OCI-LY3 (cell line): ENCODE measurements around the gene CDHR3.
"Not testable (repeated sequence)": the region's sequence is repeated elsewhere in the genome, so short reads cannot be mapped to it uniquely, and the experiment has no call there.

Experiments
- EZH2phosphoT487 ChIP-seq: fragments of 200-600 bp; shearing (Covaris generic); IDR thresholded peaks from 2 replicates; pipeline ENCODE4 v1.6.1; 2018; ENCODE audit warnings: antibody characterized with exemption, mixed run types, low read depth
- TF ChIP-seq, protein P1 (sequence below): fragments of 200-600, 300-600 bp; sonication (generic); IDR thresholded peaks from 2 replicates; pipeline ENCODE4 v1.5.1; 2014; ENCODE audit warnings: antibody characterized with exemption, low read length, low read depth

GRCh38 chr7:106007796-106008195 lies 44.7 kb downstream of the CDHR3 start:
- TF ChIP-seq, protein P1, sequence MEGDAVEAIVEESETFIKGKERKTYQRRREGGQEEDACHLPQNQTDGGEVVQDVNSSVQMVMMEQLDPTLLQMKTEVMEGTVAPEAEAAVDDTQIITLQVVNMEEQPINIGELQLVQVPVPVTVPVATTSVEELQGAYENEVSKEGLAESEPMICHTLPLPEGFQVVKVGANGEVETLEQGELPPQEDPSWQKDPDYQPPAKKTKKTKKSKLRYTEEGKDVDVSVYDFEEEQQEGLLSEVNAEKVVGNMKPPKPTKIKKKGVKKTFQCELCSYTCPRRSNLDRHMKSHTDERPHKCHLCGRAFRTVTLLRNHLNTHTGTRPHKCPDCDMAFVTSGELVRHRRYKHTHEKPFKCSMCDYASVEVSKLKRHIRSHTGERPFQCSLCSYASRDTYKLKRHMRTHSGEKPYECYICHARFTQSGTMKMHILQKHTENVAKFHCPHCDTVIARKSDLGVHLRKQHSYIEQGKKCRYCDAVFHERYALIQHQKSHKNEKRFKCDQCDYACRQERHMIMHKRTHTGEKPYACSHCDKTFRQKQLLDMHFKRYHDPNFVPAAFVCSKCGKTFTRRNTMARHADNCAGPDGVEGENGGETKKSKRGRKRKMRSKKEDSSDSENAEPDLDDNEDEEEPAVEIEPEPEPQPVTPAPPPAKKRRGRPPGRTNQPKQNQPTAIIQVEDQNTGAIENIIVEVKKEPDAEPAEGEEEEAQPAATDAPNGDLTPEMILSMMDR: not testable (repeated sequence)
- not testable (repeated sequence) for TF ChIP-seq EZH2phosphoT487
